Psoas muscle (tissue), 8 donors: ENCODE data around the gene KLF13. TPM values are rescaled to one million over a fixed set of nuclear protein-coding genes. Genes with fewer than 3 reads are reported as not detected.

ENCODE experiments used
- ATAC-seq, 4 donors: fragments of 200-7000 bp; cut with Tn5 transposase; one replicate each; pipeline ENCODE4 v1.9.1; 2020; ENCODE audit warnings: moderate library complexity in 3 of 4, mild to moderate bottlenecking in 2 of 4
- DNase-seq, 2 donors: peaks; one replicate each; pipeline ENCODE4 v3.0.0-alpha.2; 2020
- H3K27ac ChIP-seq: fragments of 200-600 bp; one replicate; pipeline ENCODE4 v1.8.0; 2022
- H3K27me3 ChIP-seq, 3 donors: fragments of 200-600 bp in 1 of 3; one replicate each; pipeline versions ENCODE4 v1.6.1 to v1.8.0; 2013 to 2022; ENCODE audit warnings: low read length in 2 of 3, mild to moderate bottlenecking in 2 of 3, moderate library complexity in 1 of 3; ENCODE audit not compliant: insufficient read depth in 3 of 3
- H3K36me3 ChIP-seq, 2 donors: fragments of 200-600 bp in 1 of 2; one replicate each; pipeline versions ENCODE4 v1.6.1 to v1.8.0; 2013 to 2022; ENCODE audit warnings: low read depth in 1 of 2, mild to moderate bottlenecking in 1 of 2, moderate library complexity in 1 of 2; ENCODE audit not compliant: insufficient read depth in 1 of 2
- H3K4me1 ChIP-seq: fragments of 200-600 bp; one replicate; pipeline ENCODE4 v1.8.0; 2022
- H3K4me3 ChIP-seq: fragments of 200-600 bp; one replicate; pipeline ENCODE4 v1.8.0; 2022; ENCODE audit warnings: mild to moderate bottlenecking
- H3K9me3 ChIP-seq: fragments of 200-600 bp; one replicate; pipeline ENCODE4 v1.8.0; 2022
- WGBS, 3 donors: extraction: QIAGEN DNeasy Blood & Tissue Kit; methylation state at CpG; one replicate each; pipeline versions ENCODE4 v1.1.6 to v1.1.7; 2013; 5-methylcytosine and 5-hydroxymethylcytosine counted together
- intact Hi-C, 2 donors: fragments of 100-400 bp; cut with DNase I; formaldehyde crosslinking; loops; one replicate each; pipeline versions ENCODE4 v1.11.0 to v1.14.2; 2022
- polyA plus RNA-seq, 3 donors: library from polyadenylated mRNA; stranded (reverse); fragments of 200-250 nt; gene quantifications; one replicate each; pipeline ENCODE4 v1.2.3, GENCODE V29; 2013
- total RNA-seq, 4 donors: library from RNA; stranded (reverse); fragmentation: NEBNext Ultra II Directional in 2 of 4; extraction: Animal tissue kit (Norgen Biotek cat#: 25700) in 2 of 4; gene quantifications; one replicate each; pipeline versions ENCODE4 v1.2.1 to v1.2.4, GENCODE V29; 2021 to 2023
- TF ChIP-seq, protein P1 (sequence below): fragments of 200-600 bp; IDR thresholded peaks from one replicate; pipeline ENCODE4 v1.8.0; 2022; ENCODE audit warnings: antibody characterized with exemption
- donor health status: healthy with polysubstance abuse.
- donor health status: DM: no; HTN: no; CAD: no; lungs with moderate emphysema.
- donor health status: Bipolar disorder and iron deficiency.
- donor health status: healthy.
- donor health status: DM: yes; HTN: yes; CAD: no.
- donor health status: DM: no; HTN: no; CAD: no.
- donor health status: DM: no; HTN: no; CAD: no.
- donor health status: DM: yes; HTN: yes; CAD: no.

KLF13 gene
- total and polyA plus RNA-seq, 7 donors = 11.9 to 45.6 (median 24.5) TPM

DNA sequence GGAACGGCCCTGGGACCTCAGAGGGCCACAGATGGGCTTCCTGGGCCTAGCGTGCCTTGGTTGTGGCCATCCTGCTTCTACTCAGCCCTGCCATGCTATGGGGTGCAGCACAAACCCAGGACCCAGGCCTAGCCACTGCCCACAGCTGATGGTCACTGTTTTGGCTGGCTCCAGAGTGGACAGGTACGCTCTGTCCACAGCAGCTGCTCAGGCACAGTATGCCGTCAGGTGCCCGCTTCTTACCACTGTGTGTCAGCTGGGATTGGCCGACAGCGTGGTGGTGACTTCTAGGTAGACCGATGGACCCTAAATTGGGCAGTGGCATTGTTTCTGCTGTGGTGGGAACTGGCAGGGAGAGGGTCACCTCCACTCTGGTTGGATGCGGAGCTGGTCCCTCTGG lies 47.3 kb downstream of the KLF13 start:
- no peaks in the 10 kb centered on the region for H3K9me3 ChIP-seq
- peaks cover 0 to 30% of the 10 kb centered on the region in 2 donors for H3K36me3 ChIP-seq
- H3K27ac ChIP-seq = no peak overlapping the region
- peaks cover 27% of the 10 kb centered on the region for H3K4me1 ChIP-seq
- no peak for ATAC-seq
- DNase-seq = peak in 1 of 2 donors; percentile 39
- intact Hi-C loops = loop anchor here in 1 of 2 donors (10.0 kb wide), 1 partner anchor 111 kb away; no protein-coding TSS in a partner anchor
- 96 to 99% (median 98%) methylated on average over 9 of the region's 9 CpGs for WGBS, 3 donors
- H3K27me3 ChIP-seq = no peaks in the 10 kb centered on the region
- TF ChIP-seq, protein P1, sequence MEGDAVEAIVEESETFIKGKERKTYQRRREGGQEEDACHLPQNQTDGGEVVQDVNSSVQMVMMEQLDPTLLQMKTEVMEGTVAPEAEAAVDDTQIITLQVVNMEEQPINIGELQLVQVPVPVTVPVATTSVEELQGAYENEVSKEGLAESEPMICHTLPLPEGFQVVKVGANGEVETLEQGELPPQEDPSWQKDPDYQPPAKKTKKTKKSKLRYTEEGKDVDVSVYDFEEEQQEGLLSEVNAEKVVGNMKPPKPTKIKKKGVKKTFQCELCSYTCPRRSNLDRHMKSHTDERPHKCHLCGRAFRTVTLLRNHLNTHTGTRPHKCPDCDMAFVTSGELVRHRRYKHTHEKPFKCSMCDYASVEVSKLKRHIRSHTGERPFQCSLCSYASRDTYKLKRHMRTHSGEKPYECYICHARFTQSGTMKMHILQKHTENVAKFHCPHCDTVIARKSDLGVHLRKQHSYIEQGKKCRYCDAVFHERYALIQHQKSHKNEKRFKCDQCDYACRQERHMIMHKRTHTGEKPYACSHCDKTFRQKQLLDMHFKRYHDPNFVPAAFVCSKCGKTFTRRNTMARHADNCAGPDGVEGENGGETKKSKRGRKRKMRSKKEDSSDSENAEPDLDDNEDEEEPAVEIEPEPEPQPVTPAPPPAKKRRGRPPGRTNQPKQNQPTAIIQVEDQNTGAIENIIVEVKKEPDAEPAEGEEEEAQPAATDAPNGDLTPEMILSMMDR = no peak
- H3K4me3 ChIP-seq = no peak overlapping the region

DNA sequence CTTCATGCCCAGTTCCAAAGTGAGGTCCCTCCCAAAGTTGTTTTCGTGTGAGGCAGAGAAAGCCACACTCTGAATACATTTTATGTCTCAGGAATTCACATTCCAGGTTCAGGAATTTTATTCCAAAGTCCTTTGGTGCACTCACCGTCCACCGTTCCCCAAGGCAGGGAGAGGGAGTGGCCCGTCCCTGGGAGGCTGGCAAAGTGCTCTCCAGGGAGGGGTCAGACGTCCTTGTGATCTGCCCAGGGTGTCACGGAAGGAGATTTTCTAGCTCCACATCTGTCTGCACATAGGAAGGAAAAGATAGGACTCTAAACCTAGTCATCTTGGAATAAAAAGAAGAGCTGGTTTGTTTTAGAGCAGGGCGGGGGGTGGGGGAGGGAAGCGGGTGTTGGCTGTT lies 47.9 kb downstream of the KLF13 start:
- Histone ChIP-seq H3K36me3 (peaks cover 0 to 30% of the 10 kb centered on the region in 2 donors), H3K4me1 (peaks cover 23% of the 10 kb centered on the region), H3K9me3 (no peaks in the 10 kb centered on the region), H3K4me3 (no peak overlapping the region), H3K27ac (no peak overlapping the region), H3K27me3 (no peaks in the 10 kb centered on the region)
- ATAC-seq (no peak), DNase-seq (peak in 1 of 2 donors; percentile 42)
- TF ChIP-seq, protein P1 = no peak
- 55 to 72% (median 56%) methylated on average over 8 of the region's 8 CpGs for WGBS, 3 donors
- intact Hi-C loops = loop anchor here in 1 of 2 donors (10.0 kb wide), 1 partner anchor 110 kb away; no protein-coding TSS in a partner anchor

DNA sequence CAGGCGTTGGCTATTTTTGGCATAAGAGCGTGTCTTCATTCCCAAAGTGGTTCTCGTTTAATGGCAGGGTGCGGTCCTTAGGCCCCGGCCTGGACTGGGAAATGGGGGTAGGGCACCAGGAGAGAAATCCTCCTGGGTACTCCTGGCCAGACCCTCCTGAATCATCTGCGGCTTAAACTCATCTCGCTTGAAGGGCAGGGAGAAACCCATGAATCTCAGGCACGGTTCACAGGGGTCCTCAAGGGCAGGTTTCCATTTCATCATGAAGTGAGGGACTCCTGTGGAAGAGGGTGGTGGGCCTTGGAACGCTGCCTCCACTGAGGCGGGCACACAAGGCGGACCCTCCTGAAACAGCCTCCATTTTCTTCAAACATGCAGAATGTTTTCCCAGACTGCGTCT lies 48.4 kb downstream of the KLF13 start:
- Histone ChIP-seq H3K27me3 (no peaks in the 10 kb centered on the region), H3K4me1 (peaks cover 23% of the 10 kb centered on the region), H3K4me3 (no peak overlapping the region), H3K9me3 (no peaks in the 10 kb centered on the region), H3K36me3 (peaks cover 0 to 30% of the 10 kb centered on the region in 2 donors), H3K27ac (no peak overlapping the region)
- intact Hi-C loops = loop anchor here in 1 of 2 donors (10.0 kb wide), 1 partner anchor 110 kb away; no protein-coding TSS in a partner anchor
- DNase-seq = no peak
- WGBS, 3 donors = 84 to 90% (median 85%) methylated on average over 12 of the region's 12 CpGs
- no peak for ATAC-seq
- TF ChIP-seq, protein P1 = no peak

DNA sequence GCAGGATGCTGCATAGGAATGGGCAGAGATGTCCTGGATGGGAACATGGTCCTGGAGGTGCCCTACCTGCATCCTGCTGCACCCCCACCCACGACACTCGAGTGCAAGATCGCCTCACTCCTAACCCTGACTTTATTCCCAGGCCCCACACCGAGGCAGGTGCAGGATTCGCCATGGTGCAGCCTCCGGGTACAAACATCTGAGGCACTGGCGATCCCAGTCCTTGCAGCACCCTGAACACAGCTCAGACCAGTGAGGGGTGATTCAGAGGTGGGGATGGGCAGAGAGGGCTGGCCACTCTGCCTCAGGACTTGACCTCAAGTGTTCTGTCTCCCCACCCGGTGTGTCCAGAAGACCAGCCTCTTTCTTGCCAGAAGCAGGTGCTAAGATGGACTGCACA lies 49.1 kb downstream of the KLF13 start:
- ATAC-seq = no peak
- intact Hi-C loops = loop anchor here in 1 of 2 donors (10.0 kb wide), 1 partner anchor 109 kb away; no protein-coding TSS in a partner anchor

More for the DNA sequence above, 49.1 kb downstream of the KLF13 start:
- Histone ChIP-seq H3K4me3 (no peak overlapping the region), H3K27me3 (no peaks in the 10 kb centered on the region), H3K27ac (no peak overlapping the region), H3K36me3 (peaks cover 0 to 34% of the 10 kb centered on the region in 2 donors), H3K9me3 (peaks cover under 1% of the 10 kb centered on the region), H3K4me1 (peaks cover 23% of the 10 kb centered on the region)
- WGBS, 3 donors = 79 to 83% (median 83%) methylated on average over 8 of the region's 8 CpGs
- TF ChIP-seq, protein P1 = no peak
- no peak for DNase-seq
